ENCODE measurements around the gene MBIP. TPM values are rescaled to one million over a fixed set of nuclear protein-coding genes. Genes with fewer than 3 reads are reported as not detected.

Gene MBIP
- total RNA-seq, 1 donor from 2014 or later: 29.5 TPM

GRCh38 chr14:36254020-36254624 lies 66.3 kb downstream of the MBIP start:
- Mint-ChIP-seq H3K4me3 (no peak overlapping the region), H3K36me3 (ENCODE audit: low read depth) (peaks cover 2% of the 10 kb centered on the region), H3K4me1 (no peaks in the 10 kb centered on the region), H3K27me3 (ENCODE audit: low read depth) (peaks cover 34% of the 10 kb centered on the region), H3K9me3 (peaks cover 3% of the 10 kb centered on the region), H3K27ac (ENCODE audit: unreplicated experiment) (no peak overlapping the region)
- no peak for DNase-seq (ENCODE audit: low read depth, low spot score)
- TF ChIP-seq, protein P1, sequence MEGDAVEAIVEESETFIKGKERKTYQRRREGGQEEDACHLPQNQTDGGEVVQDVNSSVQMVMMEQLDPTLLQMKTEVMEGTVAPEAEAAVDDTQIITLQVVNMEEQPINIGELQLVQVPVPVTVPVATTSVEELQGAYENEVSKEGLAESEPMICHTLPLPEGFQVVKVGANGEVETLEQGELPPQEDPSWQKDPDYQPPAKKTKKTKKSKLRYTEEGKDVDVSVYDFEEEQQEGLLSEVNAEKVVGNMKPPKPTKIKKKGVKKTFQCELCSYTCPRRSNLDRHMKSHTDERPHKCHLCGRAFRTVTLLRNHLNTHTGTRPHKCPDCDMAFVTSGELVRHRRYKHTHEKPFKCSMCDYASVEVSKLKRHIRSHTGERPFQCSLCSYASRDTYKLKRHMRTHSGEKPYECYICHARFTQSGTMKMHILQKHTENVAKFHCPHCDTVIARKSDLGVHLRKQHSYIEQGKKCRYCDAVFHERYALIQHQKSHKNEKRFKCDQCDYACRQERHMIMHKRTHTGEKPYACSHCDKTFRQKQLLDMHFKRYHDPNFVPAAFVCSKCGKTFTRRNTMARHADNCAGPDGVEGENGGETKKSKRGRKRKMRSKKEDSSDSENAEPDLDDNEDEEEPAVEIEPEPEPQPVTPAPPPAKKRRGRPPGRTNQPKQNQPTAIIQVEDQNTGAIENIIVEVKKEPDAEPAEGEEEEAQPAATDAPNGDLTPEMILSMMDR (conservative IDR thresholded peaks at IDR 0.05): no peak

Other genes starting within 250 kb of the MBIP start
- gene PTCSC3, start 143.9 kb downstream of the MBIP start, total RNA-seq: not detected in 2 replicates
- not detected in 2 replicates for gene NKX2-1, start 199.6 kb upstream of the MBIP start, total RNA-seq

All from neural crest cell (in vitro differentiated cells).